Suprapubic skin (tissue), 3 donors: ENCODE results near the gene PRKCZ.

Experiments
- EP300 ChIP-seq: sonication (generic); formaldehyde crosslinking; IDR thresholded peaks from one replicate; pipeline ENCODE4 v1.6.1; 2017; ENCODE audit warnings: antibody characterized with exemption
- TF ChIP-seq, protein P1 (sequence below), 2 donors: fragments of 200-600 bp in 1 of 2; fragments of 450-650 bp in 1 of 2; sonication (generic) in 1 of 2; IDR thresholded peaks; one replicate each; pipeline ENCODE4 v1.5.1; 2016 to 2019; ENCODE audit warnings: antibody characterized with exemption in 2 of 2, mild to moderate bottlenecking in 1 of 2, moderate library complexity in 1 of 2

DNA sequence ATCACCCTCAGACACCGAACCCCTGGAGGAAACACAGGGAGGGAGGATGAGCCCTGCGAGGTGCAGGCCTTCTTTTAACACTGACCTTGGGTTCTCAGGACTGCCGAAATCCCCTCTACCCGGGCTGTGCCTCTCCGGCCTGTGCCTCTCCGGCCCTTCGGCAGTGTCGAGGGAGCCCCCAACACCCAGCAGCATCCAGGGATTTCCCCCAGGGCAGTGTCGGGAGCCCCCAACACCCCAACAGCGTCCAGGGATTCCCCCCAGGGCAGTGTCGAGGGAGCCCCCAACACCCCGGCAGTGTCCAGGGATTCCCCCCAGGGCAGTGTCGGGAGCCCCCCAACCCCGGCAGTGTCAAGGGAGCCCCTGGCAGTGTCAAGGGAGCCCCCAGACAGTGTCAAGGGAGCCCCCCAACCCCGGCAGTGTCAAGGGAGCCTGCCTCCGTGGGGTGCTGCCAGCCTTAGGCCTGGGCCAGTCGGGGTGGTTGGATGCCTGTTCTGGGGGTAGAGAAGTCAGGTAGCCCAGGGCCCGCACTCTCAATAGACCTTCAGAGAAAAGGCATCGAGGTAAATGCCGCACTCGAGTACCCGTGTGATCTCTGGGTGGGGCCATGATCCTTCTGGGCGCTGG is 57.5 kb downstream of the PRKCZ start:
- TF ChIP-seq, protein P1, sequence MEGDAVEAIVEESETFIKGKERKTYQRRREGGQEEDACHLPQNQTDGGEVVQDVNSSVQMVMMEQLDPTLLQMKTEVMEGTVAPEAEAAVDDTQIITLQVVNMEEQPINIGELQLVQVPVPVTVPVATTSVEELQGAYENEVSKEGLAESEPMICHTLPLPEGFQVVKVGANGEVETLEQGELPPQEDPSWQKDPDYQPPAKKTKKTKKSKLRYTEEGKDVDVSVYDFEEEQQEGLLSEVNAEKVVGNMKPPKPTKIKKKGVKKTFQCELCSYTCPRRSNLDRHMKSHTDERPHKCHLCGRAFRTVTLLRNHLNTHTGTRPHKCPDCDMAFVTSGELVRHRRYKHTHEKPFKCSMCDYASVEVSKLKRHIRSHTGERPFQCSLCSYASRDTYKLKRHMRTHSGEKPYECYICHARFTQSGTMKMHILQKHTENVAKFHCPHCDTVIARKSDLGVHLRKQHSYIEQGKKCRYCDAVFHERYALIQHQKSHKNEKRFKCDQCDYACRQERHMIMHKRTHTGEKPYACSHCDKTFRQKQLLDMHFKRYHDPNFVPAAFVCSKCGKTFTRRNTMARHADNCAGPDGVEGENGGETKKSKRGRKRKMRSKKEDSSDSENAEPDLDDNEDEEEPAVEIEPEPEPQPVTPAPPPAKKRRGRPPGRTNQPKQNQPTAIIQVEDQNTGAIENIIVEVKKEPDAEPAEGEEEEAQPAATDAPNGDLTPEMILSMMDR (IDR thresholded peaks at IDR 0.05) = no peak
- TF ChIP-seq EP300 = no peak
